Transverse colon (tissue), 4 donors: ENCODE measurements around the gene CDK15. TPM values are rescaled to one million over a fixed set of nuclear protein-coding genes. Genes with fewer than 3 reads are reported as not detected.

Source experiments
- DNase-seq: peaks from one replicate; pipeline ENCODE4 v3.0.0-alpha.2; 2019
- H3K27ac ChIP-seq, 4 donors: fragments of 200-600 bp; sonication (generic); 2 replicates each; pipeline ENCODE4 v1.5.1; 2016 to 2018; ENCODE audit warnings: inconsistent platforms in 4 of 4
- H3K27me3 ChIP-seq: fragments of 200-600 bp; sonication (generic); 2 replicates; pipeline ENCODE4 v1.5.1; 2017; ENCODE audit warnings: inconsistent platforms
- H3K36me3 ChIP-seq, 4 donors: fragments of 200-600 bp; sonication (generic); 2 replicates each; pipeline ENCODE4 v1.5.1; 2017 to 2019; ENCODE audit warnings: inconsistent platforms in 4 of 4
- H3K4me1 ChIP-seq, 4 donors: fragments of 200-600 bp; sonication (generic); 2 replicates each; pipeline ENCODE4 v1.5.1; 2017 to 2020; ENCODE audit warnings: inconsistent platforms in 4 of 4
- H3K4me3 ChIP-seq, 4 donors: fragments of 200-600 bp; sonication (generic); 1 replicate in 1 of 4; 2 replicates in 3 of 4; pipeline versions ENCODE4 v1.5.1 to v1.6.1; 2017 to 2019; ENCODE audit warnings: inconsistent platforms in 4 of 4
- H3K9me3 ChIP-seq, 2 donors: fragments of 200-600 bp; sonication (generic); 2 replicates each; pipeline ENCODE4 v1.5.1; 2017 to 2019; ENCODE audit warnings: inconsistent platforms in 2 of 2
- EP300 ChIP-seq: sonication (generic); formaldehyde crosslinking; IDR thresholded peaks from one replicate; pipeline ENCODE4 v1.6.1; 2017; ENCODE audit warnings: antibody characterized with exemption, low read depth
- POLR2A ChIP-seq: fragments of 450-650 bp; IDR thresholded peaks from one replicate; pipeline ENCODE4 v1.6.1; 2016; ENCODE audit warnings: antibody characterized with exemption, mild to moderate bottlenecking, moderate library complexity
- POLR2AphosphoS5 ChIP-seq, 3 donors: sonication (generic); formaldehyde crosslinking; IDR thresholded peaks; one replicate each; pipeline ENCODE4 v1.6.1; 2016; ENCODE audit warnings: antibody characterized with exemption in 3 of 3
- WGBS, 2 donors: methylation state at CpG; one replicate each; pipeline ENCODE4 v1.1.5; 2018; ENCODE audit warnings: low coverage in 1 of 2; 5-methylcytosine and 5-hydroxymethylcytosine counted together
- in situ Hi-C, 4 donors: fragments of 200-750 bp; cut with MboI; loops; one replicate each; pipeline versions ENCODE4 v1.15.0 to v1.15.1; 2017; ENCODE audit warnings: low sequenced_read_pairs in 3 of 4, low pct_ligation_motif_present in 1 of 4, low pct_unique_long_range_greater_than_20kb in 1 of 4
- intact Hi-C: fragments of 100-400 bp; cut with DNase I; formaldehyde crosslinking; loops from one replicate; pipeline ENCODE4 v1.15.1; 2023; ENCODE audit warnings: low total_unique reads
- small RNA-seq, 4 donors: library from RNA; depleted of rRNA; stranded (forward); fragments of <200 nt; gene quantifications; one replicate each; pipeline ENCODE3, GENCODE V24; 2016
- total RNA-seq, 4 donors: library from RNA; depleted of rRNA; stranded (reverse); fragments of >200 nt; gene quantifications; one replicate each; pipeline ENCODE4 v1.1.0, GENCODE V29; 2016
- TF ChIP-seq, protein P1 (sequence below), 5 experiments: fragments of 200-600 bp in 3 of 5; fragments of 450-650 bp in 2 of 5; sonication (generic) in 3 of 5; IDR thresholded peaks; 1 replicate in 2 of 5; 2 replicates in 3 of 5; pipeline ENCODE4 v1.5.1; 2016 to 2017; ENCODE audit warnings: antibody characterized with exemption in 5 of 5, inconsistent platforms in 3 of 5, mild to moderate bottlenecking in 2 of 5, moderate library complexity in 1 of 5

The CDK15 gene
- total RNA-seq, 4 donors from 2014 or later, result 0.14 to 0.79 TPM; not detected in 2

DNA sequence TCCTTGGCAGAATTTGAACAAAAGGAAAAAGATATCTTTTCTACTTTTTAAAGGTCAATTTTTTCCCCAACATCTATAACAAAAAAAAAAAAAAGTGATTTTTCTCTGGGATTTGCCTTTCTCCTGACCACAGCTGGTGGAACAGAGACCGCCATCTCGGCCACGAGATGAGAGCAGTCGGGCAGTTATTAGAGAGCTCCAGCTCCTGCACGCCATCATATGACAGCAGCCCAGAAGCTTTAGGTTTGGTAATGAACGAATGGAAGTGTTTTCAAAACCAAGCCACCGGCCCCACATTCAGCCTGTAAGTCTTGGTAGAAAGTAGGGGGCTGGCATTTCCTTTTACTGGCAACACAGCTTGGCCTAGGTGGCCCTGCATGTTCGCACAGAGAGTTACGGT, 132.4 kb downstream of the CDK15 start:
- Histone ChIP-seq H3K4me3 (no peak overlapping the region), H3K27me3 (peaks cover 4% of the 10 kb centered on the region), H3K36me3 (no peaks in the 10 kb centered on the region), H3K4me1 (peaks cover 0 to 4% (median 2%) of the 10 kb centered on the region in 4 donors), H3K9me3 (no peaks in the 10 kb centered on the region), H3K27ac (no peak overlapping the region)
- in situ Hi-C loops (no loop called here), intact Hi-C loops (no loop called here)
- WGBS, 2 donors, result 83 to 90% methylated on average over 4 to 9 of the region's 9 CpGs
- DNase-seq, result no peak
- TF ChIP-seq EP300 (no peak), POLR2AphosphoS5 (IDR thresholded peaks at IDR 0.05) (no peak), POLR2A (no peak)
- TF ChIP-seq, protein P1, sequence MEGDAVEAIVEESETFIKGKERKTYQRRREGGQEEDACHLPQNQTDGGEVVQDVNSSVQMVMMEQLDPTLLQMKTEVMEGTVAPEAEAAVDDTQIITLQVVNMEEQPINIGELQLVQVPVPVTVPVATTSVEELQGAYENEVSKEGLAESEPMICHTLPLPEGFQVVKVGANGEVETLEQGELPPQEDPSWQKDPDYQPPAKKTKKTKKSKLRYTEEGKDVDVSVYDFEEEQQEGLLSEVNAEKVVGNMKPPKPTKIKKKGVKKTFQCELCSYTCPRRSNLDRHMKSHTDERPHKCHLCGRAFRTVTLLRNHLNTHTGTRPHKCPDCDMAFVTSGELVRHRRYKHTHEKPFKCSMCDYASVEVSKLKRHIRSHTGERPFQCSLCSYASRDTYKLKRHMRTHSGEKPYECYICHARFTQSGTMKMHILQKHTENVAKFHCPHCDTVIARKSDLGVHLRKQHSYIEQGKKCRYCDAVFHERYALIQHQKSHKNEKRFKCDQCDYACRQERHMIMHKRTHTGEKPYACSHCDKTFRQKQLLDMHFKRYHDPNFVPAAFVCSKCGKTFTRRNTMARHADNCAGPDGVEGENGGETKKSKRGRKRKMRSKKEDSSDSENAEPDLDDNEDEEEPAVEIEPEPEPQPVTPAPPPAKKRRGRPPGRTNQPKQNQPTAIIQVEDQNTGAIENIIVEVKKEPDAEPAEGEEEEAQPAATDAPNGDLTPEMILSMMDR (IDR thresholded peaks at IDR 0.05), result no peak

DNA sequence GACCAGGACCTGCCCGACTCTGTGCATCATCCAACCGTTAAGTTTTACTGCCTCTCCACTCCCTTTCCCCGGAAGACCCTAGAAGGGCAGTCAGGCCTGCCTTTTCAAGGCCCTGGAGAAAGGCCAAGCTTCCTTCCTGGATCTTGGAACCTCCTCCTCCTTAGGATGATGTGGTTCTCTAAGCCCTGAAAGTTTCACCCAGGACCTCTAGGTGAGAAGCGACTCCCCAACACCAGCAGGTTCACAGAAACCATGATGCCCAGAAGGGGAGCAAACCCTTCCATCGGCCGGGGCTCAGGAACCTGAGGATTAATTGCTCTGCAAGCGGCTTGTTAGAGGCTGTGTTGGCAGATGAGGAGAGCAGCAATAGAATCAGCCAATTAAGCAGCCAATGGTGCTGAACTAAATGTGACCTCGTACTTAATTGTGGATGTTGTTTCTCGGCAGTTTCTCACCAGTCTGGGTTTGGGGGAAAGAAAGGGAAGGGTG, 133.2 kb downstream of the CDK15 start:
- WGBS, 2 donors, result 54 to 67% methylated on average over 5 to 9 of the region's 9 CpGs
- Histone ChIP-seq H3K36me3 (no peaks in the 10 kb centered on the region), H3K4me1 (peaks cover 0 to 4% (median 2%) of the 10 kb centered on the region in 4 donors), H3K9me3 (no peaks in the 10 kb centered on the region), H3K4me3 (no peak overlapping the region), H3K27me3 (peaks cover 4% of the 10 kb centered on the region), H3K27ac (no peak overlapping the region)
- TF ChIP-seq POLR2AphosphoS5 (IDR thresholded peaks at IDR 0.05) (no peak), POLR2A (no peak), EP300 (no peak)
- TF ChIP-seq, protein P1 (IDR thresholded peaks at IDR 0.05), result no peak
- in situ Hi-C loops (no loop called here), intact Hi-C loops (no loop called here)
- no peak for DNase-seq

DNA sequence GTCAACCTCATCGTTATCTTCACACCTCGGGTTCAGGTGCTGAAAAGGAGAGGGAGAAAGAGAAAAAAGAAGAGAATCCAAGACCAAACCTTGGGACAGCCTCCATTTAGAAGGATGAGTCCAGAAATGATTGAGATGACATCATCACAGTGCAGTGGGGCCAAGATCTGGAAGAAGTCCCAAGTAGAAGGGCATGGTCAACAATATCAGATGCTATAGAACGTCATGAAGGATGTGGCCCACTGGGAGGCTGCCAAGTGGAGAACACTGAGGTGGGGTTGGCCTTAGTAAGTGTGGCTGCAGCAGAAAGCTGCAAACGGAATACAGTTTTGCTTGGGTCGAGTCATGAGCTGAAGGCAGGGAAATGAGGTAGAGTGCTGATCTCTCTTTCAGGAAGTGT, 136.2 kb downstream of the CDK15 start:
- no peak for DNase-seq
- 71 to 86% methylated on average over 2 to 5 of the region's 5 CpGs for WGBS, 2 donors
- intact Hi-C loops, result no loop called here
- TF ChIP-seq POLR2AphosphoS5 (IDR thresholded peaks at IDR 0.05), result no peak
- TF ChIP-seq EP300, result no peak
- TF ChIP-seq POLR2A, result no peak
- TF ChIP-seq, protein P1 (IDR thresholded peaks at IDR 0.05), result no peak
- Histone ChIP-seq H3K9me3 (no peaks in the 10 kb centered on the region), H3K4me1 (no peaks in the 10 kb centered on the region), H3K27ac (no peak overlapping the region), H3K36me3 (no peaks in the 10 kb centered on the region), H3K4me3 (no peak overlapping the region), H3K27me3 (peaks cover under 1% of the 10 kb centered on the region)
- in situ Hi-C loops, result no loop called here

Small RNA genes within 50 kb of the gene (small RNA-seq; reads per million reads assigned to genes)
- gene RF00019, result 0 reads per million in 4 donors
- gene RNU6-440P, result 0 reads per million in 4 donors
- 0 reads per million in 4 donors for gene UBE2V1P11

Other genes with a start within 250 kb of the CDK15 start
- gene TMEM237, start 163.0 kb upstream of the CDK15 start, total RNA-seq, result 1 to 10 TPM; 2.0 to 7.6 (median 4.7) TPM
- not detected for gene MPP4, start 107.9 kb upstream of the CDK15 start, total RNA-seq
- gene ALS2, start 25.6 kb upstream of the CDK15 start, total RNA-seq, result 10 to 100 TPM in 1 of 4 donors, 1 to 10 TPM in 3; 7.9 to 61.1 (median 8.9) TPM
- gene FZD7, start 227.3 kb downstream of the CDK15 start, total RNA-seq, result 10 to 100 TPM in 3 of 4 donors, 1 to 10 TPM in 1; 6.2 to 14.6 (median 13.3) TPM